Neural cell (in vitro differentiated cells): ENCODE measurements around the gene DZIP1. TPM values are rescaled to one million over a fixed set of nuclear protein-coding genes. Genes with fewer than 3 reads are reported as not detected.

Source experiments
- H2AFZ ChIP-seq: fragments of 200-600, 300-800 bp; sonication (generic), shearing (Covaris generic); 2 replicates; pipeline ENCODE4 v1.6.0; 2014; ENCODE audit warnings: low read depth, mild to moderate bottlenecking, antibody characterized with exemption, low read length, moderate library complexity
- H3F3A ChIP-seq: fragments of 200-600 bp; shearing (Covaris generic); 2 replicates; pipeline ENCODE4 v1.6.1; 2016; ENCODE audit warnings: mild to moderate bottlenecking, moderate library complexity, mixed read lengths, antibody characterized with exemption, low read length; ENCODE audit not compliant: insufficient read depth, poor library complexity, severe bottlenecking
- H3K27ac ChIP-seq: fragments of 200-600, 300-800 bp; sonication (generic), shearing (Covaris generic); 2 replicates; pipeline ENCODE4 v1.5.1; 2014; ENCODE audit warnings: mild to moderate bottlenecking, low read length, moderate library complexity
- H3K27me3 ChIP-seq: fragments of 300-800, 200-600 bp; sonication (generic), shearing (Covaris generic); 2 replicates; pipeline ENCODE4 v1.6.0; 2014; ENCODE audit warnings: mild to moderate bottlenecking, low read depth, low read length, moderate library complexity; ENCODE audit not compliant: insufficient read depth
- H3K36me3 ChIP-seq: fragments of 300-800, 200-600 bp; sonication (generic), shearing (Covaris generic); 2 replicates; pipeline ENCODE4 v1.5.1; 2014; ENCODE audit warnings: mild to moderate bottlenecking, antibody characterized with exemption, low read length, moderate library complexity; ENCODE audit not compliant: insufficient read depth
- H3K4me2 ChIP-seq: fragments of 300-800, 200-600 bp; sonication (generic), shearing (Covaris generic); 2 replicates; pipeline ENCODE4 v1.6.0; 2014; ENCODE audit warnings: mild to moderate bottlenecking, low read length
- H3K4me3 ChIP-seq: fragments of 300-800, 200-600 bp; sonication (generic), shearing (Covaris generic); 2 replicates; pipeline ENCODE4 v1.5.1; 2014; ENCODE audit warnings: mild to moderate bottlenecking, low read length, moderate library complexity
- H3K79me2 ChIP-seq: fragments of 200-600 bp; shearing (Covaris generic); replicated peaks from 2 replicates; pipeline ENCODE4 v1.6.0; 2014; ENCODE audit warnings: mild to moderate bottlenecking, low read length, moderate library complexity; ENCODE audit not compliant: insufficient read depth
- H3K9ac ChIP-seq: fragments of 300-800, 200-600 bp; sonication (generic), shearing (Covaris generic); 2 replicates; pipeline ENCODE4 v1.6.1; 2016; ENCODE audit warnings: mild to moderate bottlenecking, low read length, mixed read lengths
- H3K9me2 ChIP-seq: fragments of 200-600 bp; shearing (Covaris generic); 2 replicates; pipeline ENCODE4 v1.6.1; 2016; ENCODE audit warnings: mild to moderate bottlenecking, low read length, mixed read lengths; ENCODE audit not compliant: insufficient read depth
- H3K9me3 ChIP-seq: fragments of 200-600, 300-800 bp; sonication (generic), shearing (Covaris generic); 2 replicates; pipeline ENCODE4 v1.6.1; 2016; ENCODE audit warnings: mild to moderate bottlenecking, mixed run types, low read length, moderate library complexity, mixed read lengths
- H4K20me1 ChIP-seq: fragments of 200-600 bp; shearing (Covaris generic); 2 replicates; pipeline ENCODE4 v1.6.1; 2016; ENCODE audit warnings: mild to moderate bottlenecking, mixed run types; ENCODE audit not compliant: insufficient read depth
- CTCF ChIP-seq: fragments of 450-650 bp; IDR thresholded peaks from 2 replicates; pipeline ENCODE4 v1.5.1; 2014; ENCODE audit warnings: antibody characterized with exemption, mild to moderate bottlenecking, moderate library complexity; ENCODE audit not compliant: poor library complexity, severe bottlenecking
- EP300 ChIP-seq: fragments of 450-650 bp; conservative IDR thresholded peaks from 2 replicates; pipeline ENCODE4 v1.6.1; 2014; ENCODE audit warnings: antibody characterized with exemption, mild to moderate bottlenecking, moderate library complexity; ENCODE audit not compliant: poor library complexity, severe bottlenecking
- EZH2 ChIP-seq: fragments of 200-600, 300-800 bp; shearing (Covaris generic), sonication (generic); IDR thresholded peaks from 2 replicates; pipeline ENCODE4 v1.6.1; 2014; ENCODE audit warnings: antibody characterized with exemption, low read length, borderline replicate concordance, mild to moderate bottlenecking; ENCODE audit not compliant: insufficient read depth, poor library complexity, severe bottlenecking
- MXI1 ChIP-seq: fragments of 450-650 bp; conservative IDR thresholded peaks from 2 replicates; pipeline ENCODE4 v1.6.1; 2014; ENCODE audit warnings: antibody characterized with exemption, mild to moderate bottlenecking; ENCODE audit not compliant: poor library complexity, severe bottlenecking
- POLR2AphosphoS5 ChIP-seq: IDR thresholded peaks from 2 replicates; pipeline ENCODE4 v1.6.1; 2012
- RAD21 ChIP-seq: fragments of 450-650 bp; conservative IDR thresholded peaks from 2 replicates; pipeline ENCODE4 v1.6.1; 2014; ENCODE audit warnings: antibody characterized with exemption, mild to moderate bottlenecking, moderate library complexity
- REST ChIP-seq: IDR thresholded peaks from 2 replicates; pipeline ENCODE4 v1.6.1; 2012; ENCODE audit warnings: borderline replicate concordance
- SMC3 ChIP-seq: fragments of 450-650 bp; conservative IDR thresholded peaks from 2 replicates; pipeline ENCODE4 v1.6.1; 2014; ENCODE audit warnings: antibody characterized with exemption, mild to moderate bottlenecking, moderate library complexity; ENCODE audit not compliant: poor library complexity
- TAF1 ChIP-seq: IDR thresholded peaks from 2 replicates; pipeline ENCODE4 v1.6.1; 2012; ENCODE audit warnings: low read depth
- polyA plus RNA-seq: library from polyadenylated mRNA; depleted of rRNA; stranded (reverse); fragments of >200 nt; gene quantifications from 2 replicates; pipeline ENCODE4 v1.2.3, GENCODE V29; 2014

DZIP1 gene
- polyA plus RNA-seq, 1 donor from 2014 or later = 35.3 TPM

GRCh38 chr13:95546919-95547318 is 97.6 kb downstream of the DZIP1 start:
- no peaks in the 10 kb centered on the region for H3K9me3 ChIP-seq
- H3K27ac ChIP-seq = no peak overlapping the region
- TF ChIP-seq POLR2AphosphoS5 = no peak
- TF ChIP-seq EP300 = no peak
- no peak for TF ChIP-seq RAD21
- no peak for TF ChIP-seq MXI1
- TF ChIP-seq TAF1 = no peak
- TF ChIP-seq CTCF = no peak
- TF ChIP-seq SMC3 = no peak
- no peak for TF ChIP-seq EZH2
- no peaks in the 10 kb centered on the region for H4K20me1 ChIP-seq
- no peaks in the 10 kb centered on the region for H3K9me2 ChIP-seq
- peaks cover 7% of the 10 kb centered on the region for H3K27me3 ChIP-seq
- no peak overlapping the region for H2AFZ ChIP-seq
- H3K9ac ChIP-seq = no peak overlapping the region
- H3K36me3 ChIP-seq = no peaks in the 10 kb centered on the region
- H3K4me2 ChIP-seq = no peak overlapping the region
- no peaks in the 10 kb centered on the region for H3K79me2 ChIP-seq
- H3K4me3 ChIP-seq = no peak overlapping the region
- H3F3A ChIP-seq = no peaks in the 10 kb centered on the region

GRCh38 chr13:95544293-95544692 is 100.2 kb downstream of the DZIP1 start:
- no peak overlapping the region for H2AFZ ChIP-seq
- H3K36me3 ChIP-seq = no peaks in the 10 kb centered on the region
- no peaks in the 10 kb centered on the region for H3F3A ChIP-seq
- H3K27ac ChIP-seq = no peak overlapping the region
- no peaks in the 10 kb centered on the region for H4K20me1 ChIP-seq
- no peak overlapping the region for H3K9ac ChIP-seq
- no peak for TF ChIP-seq REST
- TF ChIP-seq MXI1 = no peak
- TF ChIP-seq EZH2 = no peak
- no peak for TF ChIP-seq EP300
- TF ChIP-seq SMC3 = no peak
- TF ChIP-seq POLR2AphosphoS5 = no peak
- no peak for TF ChIP-seq CTCF
- no peak for TF ChIP-seq TAF1
- TF ChIP-seq RAD21 = no peak
- H3K9me3 ChIP-seq = no peaks in the 10 kb centered on the region
- H3K4me2 ChIP-seq = no peak overlapping the region
- no peak overlapping the region for H3K4me3 ChIP-seq
- H3K27me3 ChIP-seq = no peaks in the 10 kb centered on the region
- H3K79me2 ChIP-seq = no peaks in the 10 kb centered on the region
- no peaks in the 10 kb centered on the region for H3K9me2 ChIP-seq
